Transverse colon (tissue), 4 donors: ENCODE data around the gene VWA3A. TPM values are rescaled to one million over a fixed set of nuclear protein-coding genes. Genes with fewer than 3 reads are reported as not detected.
"Not testable (repeated sequence)": the region's sequence is repeated elsewhere in the genome, so short reads cannot be mapped to it uniquely, and the experiment has no call there.

ENCODE experiments used
- DNase-seq: peaks from one replicate; pipeline ENCODE4 v3.0.0-alpha.2; 2019
- H3K27ac ChIP-seq, 4 donors: fragments of 200-600 bp; sonication (generic); 2 replicates each; pipeline ENCODE4 v1.5.1; 2016 to 2018; ENCODE audit warnings: inconsistent platforms in 4 of 4
- H3K27me3 ChIP-seq: fragments of 200-600 bp; sonication (generic); 2 replicates; pipeline ENCODE4 v1.5.1; 2017; ENCODE audit warnings: inconsistent platforms
- H3K36me3 ChIP-seq, 4 donors: fragments of 200-600 bp; sonication (generic); 2 replicates each; pipeline ENCODE4 v1.5.1; 2017 to 2019; ENCODE audit warnings: inconsistent platforms in 4 of 4
- H3K4me1 ChIP-seq, 4 donors: fragments of 200-600 bp; sonication (generic); 2 replicates each; pipeline ENCODE4 v1.5.1; 2017 to 2020; ENCODE audit warnings: inconsistent platforms in 4 of 4
- H3K4me3 ChIP-seq, 4 donors: fragments of 200-600 bp; sonication (generic); 1 replicate in 1 of 4; 2 replicates in 3 of 4; pipeline versions ENCODE4 v1.5.1 to v1.6.1; 2017 to 2019; ENCODE audit warnings: inconsistent platforms in 4 of 4
- H3K9me3 ChIP-seq, 2 donors: fragments of 200-600 bp; sonication (generic); 2 replicates each; pipeline ENCODE4 v1.5.1; 2017 to 2019; ENCODE audit warnings: inconsistent platforms in 2 of 2
- CTCF ChIP-seq, 5 experiments: fragments of 200-600 bp in 3 of 5; fragments of 450-650 bp in 2 of 5; sonication (generic) in 3 of 5; IDR thresholded peaks; 1 replicate in 2 of 5; 2 replicates in 3 of 5; pipeline ENCODE4 v1.5.1; 2016 to 2017; ENCODE audit warnings: antibody characterized with exemption in 5 of 5, inconsistent platforms in 3 of 5, mild to moderate bottlenecking in 2 of 5, moderate library complexity in 1 of 5
- EP300 ChIP-seq: sonication (generic); formaldehyde crosslinking; IDR thresholded peaks from one replicate; pipeline ENCODE4 v1.6.1; 2017; ENCODE audit warnings: antibody characterized with exemption, low read depth
- POLR2A ChIP-seq: fragments of 450-650 bp; IDR thresholded peaks from one replicate; pipeline ENCODE4 v1.6.1; 2016; ENCODE audit warnings: antibody characterized with exemption, mild to moderate bottlenecking, moderate library complexity
- POLR2AphosphoS5 ChIP-seq, 3 donors: sonication (generic); formaldehyde crosslinking; IDR thresholded peaks; one replicate each; pipeline ENCODE4 v1.6.1; 2016; ENCODE audit warnings: antibody characterized with exemption in 3 of 3
- WGBS, 2 donors: methylation state at CpG; one replicate each; pipeline ENCODE4 v1.1.5; 2018; ENCODE audit warnings: low coverage in 1 of 2; 5-methylcytosine and 5-hydroxymethylcytosine counted together
- in situ Hi-C, 4 donors: fragments of 200-750 bp; cut with MboI; loops; one replicate each; pipeline versions ENCODE4 v1.15.0 to v1.15.1; 2017; ENCODE audit warnings: low sequenced_read_pairs in 3 of 4, low pct_ligation_motif_present in 1 of 4, low pct_unique_long_range_greater_than_20kb in 1 of 4
- intact Hi-C: fragments of 100-400 bp; cut with DNase I; formaldehyde crosslinking; loops from one replicate; pipeline ENCODE4 v1.15.1; 2023; ENCODE audit warnings: low total_unique reads
- total RNA-seq, 4 donors: library from RNA; depleted of rRNA; stranded (reverse); fragments of >200 nt; gene quantifications; one replicate each; pipeline ENCODE4 v1.1.0, GENCODE V29; 2016

VWA3A gene
- total RNA-seq, 4 donors from 2014 or later: 0.14 TPM; not detected in 3

DNA sequence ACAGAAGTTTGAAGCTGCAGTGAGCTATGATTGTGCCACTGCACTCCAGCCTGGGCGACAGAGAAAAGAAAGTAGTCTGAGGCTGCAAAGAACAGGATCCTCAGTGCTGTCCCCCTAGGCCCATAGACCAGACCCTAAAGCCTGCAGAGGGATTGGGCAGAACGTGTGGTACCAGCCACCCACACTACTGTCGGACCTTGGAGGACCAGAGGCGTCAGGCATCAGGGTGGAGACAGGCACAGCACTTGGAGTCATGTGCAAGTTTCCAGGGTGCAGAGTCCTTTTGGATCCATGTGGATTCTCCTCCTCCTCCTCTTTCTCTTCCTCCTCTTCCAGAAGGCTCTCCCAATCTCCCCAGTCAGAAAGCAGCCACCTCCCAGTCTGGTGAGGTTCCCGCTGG lies 72.1 kb downstream of the VWA3A start:
- intact Hi-C loops: no loop called here
- DNase-seq: no peak
- Histone ChIP-seq H3K36me3 (no peaks in the 10 kb centered on the region), H3K9me3 (no peaks in the 10 kb centered on the region), H3K27ac (no peak overlapping the region), H3K27me3 (peaks cover 35% of the 10 kb centered on the region), H3K4me3 (no peak overlapping the region), H3K4me1 (peaks cover 0 to 7% (median 5%) of the 10 kb centered on the region in 4 donors)
- 90% methylated on average over 5 of the region's 5 CpGs; no CpG with 5 or more reads in 1 of the 2 donors for WGBS, 2 donors
- TF ChIP-seq POLR2AphosphoS5 (IDR thresholded peaks at IDR 0.05) (no peak), EP300 (no peak), CTCF (IDR thresholded peaks at IDR 0.05) (no peak), POLR2A (no peak)
- in situ Hi-C loops: no loop called here

DNA sequence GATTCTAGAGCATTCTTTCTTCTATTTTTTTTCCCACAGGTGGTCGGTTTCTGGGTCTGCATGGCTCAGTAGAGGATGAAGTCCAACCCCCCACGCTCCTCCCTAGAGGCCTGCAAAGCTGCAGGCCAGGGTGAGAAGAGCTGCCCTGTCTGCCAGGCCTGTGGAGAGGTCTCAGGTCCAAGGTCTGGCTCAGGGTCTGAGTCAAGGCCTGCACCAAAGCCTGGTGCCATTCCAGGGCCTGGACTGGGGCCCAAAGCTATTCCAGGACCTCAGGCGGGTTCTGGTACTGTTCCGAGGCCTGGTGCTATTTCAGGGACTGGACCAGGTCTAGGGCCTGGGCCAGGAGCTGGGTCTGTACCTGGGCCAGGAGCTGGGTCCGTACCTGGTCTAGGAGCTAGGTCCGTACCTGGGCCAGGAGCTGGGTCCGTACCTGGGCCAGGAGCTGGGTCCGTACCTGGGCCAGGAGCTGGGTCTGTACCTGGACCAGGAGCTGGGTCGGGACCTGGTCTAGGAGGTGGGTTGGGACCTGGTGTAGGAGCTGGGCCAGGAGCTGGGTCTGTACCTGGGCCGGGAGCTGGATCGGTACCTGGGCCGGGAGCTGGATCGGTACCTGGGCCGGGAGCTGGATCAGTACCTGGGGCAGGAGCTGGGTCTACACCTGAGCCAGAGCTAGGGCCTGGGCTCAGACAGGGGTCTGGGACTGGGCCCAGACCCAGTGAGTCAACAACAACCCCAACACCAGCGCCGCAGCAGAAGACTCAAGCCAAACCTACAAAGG lies 73.4 kb downstream of the VWA3A start:
- H3K4me3 ChIP-seq: no peak overlapping the region
- in situ Hi-C loops: no loop called here
- no peak for DNase-seq
- H3K27me3 ChIP-seq: peaks cover 31% of the 10 kb centered on the region
- no peaks in the 10 kb centered on the region for H3K36me3 ChIP-seq
- WGBS, 2 donors: 92% methylated on average over 9 of the region's 16 CpGs; no CpG with 5 or more reads in 1 of the 2 donors
- peaks cover 0 to 7% (median 5%) of the 10 kb centered on the region in 4 donors for H3K4me1 ChIP-seq
- no peak overlapping the region for H3K27ac ChIP-seq
- TF ChIP-seq EP300 (no peak), POLR2A (no peak), CTCF (IDR thresholded peaks at IDR 0.05) (no peak), POLR2AphosphoS5 (IDR thresholded peaks at IDR 0.05) (no peak)
- H3K9me3 ChIP-seq: no peaks in the 10 kb centered on the region
- intact Hi-C loops: no loop called here

GRCh38 chr16:22171953-22172352 lies 79.6 kb downstream of the VWA3A start:
- Histone ChIP-seq H3K4me1 (no peaks in the 10 kb centered on the region), H3K27ac (no peak overlapping the region), H3K27me3 (no peaks in the 10 kb centered on the region), H3K4me3 (no peak overlapping the region), H3K36me3 (no peaks in the 10 kb centered on the region), H3K9me3 (no peaks in the 10 kb centered on the region)
- no peak for DNase-seq
- in situ Hi-C loops (no loop called here), intact Hi-C loops (no loop called here)
- 88% methylated on average over 6 of the region's 6 CpGs; no CpG with 5 or more reads in 1 of the 2 donors for WGBS, 2 donors
- no peak for TF ChIP-seq EP300

- H3K27ac ChIP-seq, H3K4me1 ChIP-seq, DNase-seq, H3K9me3 ChIP-seq, H3K27me3 ChIP-seq, in situ Hi-C loops, H3K4me3 ChIP-seq, H3K36me3 ChIP-seq, intact Hi-C loops: not testable (repeated sequence)
- 100% methylated on average over 1 of the region's 1 CpG; no CpG with 5 or more reads in 1 of the 2 donors for WGBS, 2 donors
Observed at GRCh38 chr16:22172642-22173041, 80.3 kb downstream of the VWA3A start.

GRCh38 chr16:22174642-22175041 lies 82.3 kb downstream of the VWA3A start:
- Histone ChIP-seq H3K27me3 (no peaks in the 10 kb centered on the region), H3K36me3 (no peaks in the 10 kb centered on the region), H3K4me1 (no peaks in the 10 kb centered on the region), H3K27ac (no peak overlapping the region), H3K9me3 (no peaks in the 10 kb centered on the region), H3K4me3 (no peak overlapping the region)
- no peak for TF ChIP-seq POLR2A
- TF ChIP-seq EP300: no peak
- TF ChIP-seq CTCF (IDR thresholded peaks at IDR 0.05): no peak
- TF ChIP-seq POLR2AphosphoS5 (IDR thresholded peaks at IDR 0.05): no peak
- 87 to 93% methylated on average over 2 to 9 of the region's 9 CpGs for WGBS, 2 donors
- in situ Hi-C loops (no loop called here), intact Hi-C loops (no loop called here)
- DNase-seq: no peak
